Camera-type eye (tissue), 1 donor: ENCODE measurements around the gene DBNDD1. TPM values are rescaled to one million over a fixed set of nuclear protein-coding genes. Genes with fewer than 3 reads are reported as not detected.

ENCODE experiments used
- total RNA-seq: library from RNA; depleted of rRNA; stranded (reverse); fragments of >200 nt; gene quantifications from one replicate; pipeline ENCODE4 v1.2.3, GENCODE V29; 2014

DBNDD1 gene
- total RNA-seq, result 18.1 TPM

GRCh38 chr16:90018652-90019542 is at the start of gene DBNDD1:
DBNDD1 (minus strand) TSS chr16:90019456; CDS start chr16:90019341, 115 bp downstream.

Other genes starting within 250 kb of the DBNDD1 start
- gene FANCA, start 202.8 kb downstream of the DBNDD1 start, total RNA-seq, result 17.5 TPM
- gene SPIRE2, start 191.0 kb downstream of the DBNDD1 start, total RNA-seq, result 16.1 TPM
- 183 TPM for gene TCF25, start 145.9 kb downstream of the DBNDD1 start, total RNA-seq
- gene MC1R, start 100.6 kb downstream of the DBNDD1 start, total RNA-seq, result 5.7 TPM
- 294 TPM for gene TUBB3, start 96.1 kb downstream of the DBNDD1 start, total RNA-seq
- gene DEF8, start 70.7 kb downstream of the DBNDD1 start, total RNA-seq, result 80.8 TPM
- gene PRDM7, start 57.9 kb upstream of the DBNDD1 start, total RNA-seq, result not detected